Esophagus squamous epithelium (tissue), 5 donors: ENCODE results near the gene RABGEF1. TPM values are rescaled to one million over a fixed set of nuclear protein-coding genes. Genes with fewer than 3 reads are reported as not detected.
"Not testable (repeated sequence)": the region's sequence is repeated elsewhere in the genome, so short reads cannot be mapped to it uniquely, and the experiment has no call there.

Experiments
- DNase-seq: peaks from one replicate; lab custom pipeline; 2025; lab: John Stamatoyannopoulos, UW
- H3K27ac ChIP-seq, 4 donors: fragments of 200-600 bp; sonication (generic); one replicate each; pipeline ENCODE4 v1.5.1; 2016 to 2019; ENCODE audit warnings: mild to moderate bottlenecking in 1 of 4
- H3K27me3 ChIP-seq, 4 donors: fragments of 200-600 bp; sonication (generic); 1 replicate in 3 of 4; 2 replicates in 1 of 4; pipeline versions ENCODE4 v1.5.1 to v1.6.0; 2017 to 2021; ENCODE audit warnings: antibody characterized with exemption in 1 of 4
- H3K36me3 ChIP-seq, 3 donors: fragments of 200-600 bp; sonication (generic); one replicate each; pipeline ENCODE4 v1.5.1; 2016 to 2019
- H3K4me1 ChIP-seq, 3 donors: fragments of 200-600 bp; sonication (generic); one replicate each; pipeline ENCODE4 v1.5.1; 2017 to 2019
- H3K4me3 ChIP-seq, 4 donors: fragments of 200-600 bp; sonication (generic); 1 replicate in 3 of 4; 2 replicates in 1 of 4; pipeline ENCODE4 v1.5.1; 2016 to 2019; ENCODE audit warnings: mild to moderate bottlenecking in 2 of 4, moderate library complexity in 1 of 4
- H3K9me3 ChIP-seq, 3 donors: fragments of 200-600 bp; sonication (generic); one replicate each; pipeline ENCODE4 v1.5.1; 2016 to 2019
- POLR2A ChIP-seq, 4 donors: fragments of 450-650 bp; IDR thresholded peaks; one replicate each; pipeline ENCODE4 v1.6.1; 2017; ENCODE audit warnings: antibody characterized with exemption in 4 of 4, mild to moderate bottlenecking in 4 of 4, moderate library complexity in 3 of 4
- WGBS, 2 donors: methylation state at CpG; one replicate each; pipeline ENCODE4 v1.1.5; 2018; 5-methylcytosine and 5-hydroxymethylcytosine counted together
- intact Hi-C: fragments of 100-400 bp; cut with DNase I; formaldehyde crosslinking; loops from one replicate; pipeline ENCODE4 v1.15.0; 2022
- total RNA-seq, 4 donors: library from RNA; depleted of rRNA; stranded (reverse); fragments of >200 nt; gene quantifications; one replicate each; pipeline ENCODE4 v1.1.0, GENCODE V29; 2016
- TF ChIP-seq, protein P1 (sequence below), 6 experiments: fragments of 450-650 bp in 4 of 6; fragments of 200-600 bp in 2 of 6; sonication (generic) in 2 of 6; IDR thresholded peaks; one replicate each; pipeline ENCODE4 v1.5.1; 2016 to 2019; ENCODE audit warnings: antibody characterized with exemption in 6 of 6, mild to moderate bottlenecking in 4 of 6, moderate library complexity in 4 of 6
- donor health status: DM: yes; HTN: yes; CAD: no.

The RABGEF1 gene
- total RNA-seq, 4 donors from 2014 or later, result 27.8 to 48.9 (median 33.5) TPM

DNA sequence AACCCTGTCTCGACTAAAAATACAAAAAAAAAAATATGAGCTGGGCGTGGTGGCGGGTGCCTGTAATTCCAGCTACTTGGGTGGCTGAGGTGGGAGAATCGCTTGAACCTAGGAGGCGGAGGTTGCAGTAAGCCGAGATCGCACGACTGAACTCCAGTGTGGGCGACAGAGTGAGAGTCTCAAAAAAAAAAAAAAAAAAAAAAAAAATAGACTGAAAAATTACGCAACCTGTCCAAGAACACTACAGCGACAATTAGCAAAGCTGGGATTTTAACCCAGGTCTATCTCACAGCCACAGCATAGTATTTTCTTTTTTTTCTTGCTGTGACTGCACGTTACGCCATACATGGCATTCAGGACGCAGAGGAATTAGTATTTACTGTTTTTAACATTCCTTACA lies 1.1 kb upstream of the RABGEF1 start:
- no peak for DNase-seq
- Histone ChIP-seq H3K4me3 (peak overlapping the region; percentile 86 to 99 (median 93)), H3K36me3 (peaks cover 0 to 23% (median 0%) of the 10 kb centered on the region in 3 donors), H3K9me3 (peaks cover 0 to 8% (median 0%) of the 10 kb centered on the region in 3 donors), H3K27ac (peak overlapping the region; percentile 98 to 100 (median 100)), H3K27me3 (no peaks in the 10 kb centered on the region), H3K4me1 (peaks cover 11 to 57% (median 13%) of the 10 kb centered on the region in 3 donors)
- TF ChIP-seq, protein P1, sequence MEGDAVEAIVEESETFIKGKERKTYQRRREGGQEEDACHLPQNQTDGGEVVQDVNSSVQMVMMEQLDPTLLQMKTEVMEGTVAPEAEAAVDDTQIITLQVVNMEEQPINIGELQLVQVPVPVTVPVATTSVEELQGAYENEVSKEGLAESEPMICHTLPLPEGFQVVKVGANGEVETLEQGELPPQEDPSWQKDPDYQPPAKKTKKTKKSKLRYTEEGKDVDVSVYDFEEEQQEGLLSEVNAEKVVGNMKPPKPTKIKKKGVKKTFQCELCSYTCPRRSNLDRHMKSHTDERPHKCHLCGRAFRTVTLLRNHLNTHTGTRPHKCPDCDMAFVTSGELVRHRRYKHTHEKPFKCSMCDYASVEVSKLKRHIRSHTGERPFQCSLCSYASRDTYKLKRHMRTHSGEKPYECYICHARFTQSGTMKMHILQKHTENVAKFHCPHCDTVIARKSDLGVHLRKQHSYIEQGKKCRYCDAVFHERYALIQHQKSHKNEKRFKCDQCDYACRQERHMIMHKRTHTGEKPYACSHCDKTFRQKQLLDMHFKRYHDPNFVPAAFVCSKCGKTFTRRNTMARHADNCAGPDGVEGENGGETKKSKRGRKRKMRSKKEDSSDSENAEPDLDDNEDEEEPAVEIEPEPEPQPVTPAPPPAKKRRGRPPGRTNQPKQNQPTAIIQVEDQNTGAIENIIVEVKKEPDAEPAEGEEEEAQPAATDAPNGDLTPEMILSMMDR (IDR thresholded peaks at IDR 0.05), result no peak
- TF ChIP-seq POLR2A (IDR thresholded peaks at IDR 0.05), result no peak
- 68 to 76% methylated on average over 13 to 14 of the region's 14 CpGs for WGBS, 2 donors
- intact Hi-C loops, result loop anchor here (10.0 kb wide), 1 partner anchor 55 kb away; no protein-coding TSS in a partner anchor

DNA sequence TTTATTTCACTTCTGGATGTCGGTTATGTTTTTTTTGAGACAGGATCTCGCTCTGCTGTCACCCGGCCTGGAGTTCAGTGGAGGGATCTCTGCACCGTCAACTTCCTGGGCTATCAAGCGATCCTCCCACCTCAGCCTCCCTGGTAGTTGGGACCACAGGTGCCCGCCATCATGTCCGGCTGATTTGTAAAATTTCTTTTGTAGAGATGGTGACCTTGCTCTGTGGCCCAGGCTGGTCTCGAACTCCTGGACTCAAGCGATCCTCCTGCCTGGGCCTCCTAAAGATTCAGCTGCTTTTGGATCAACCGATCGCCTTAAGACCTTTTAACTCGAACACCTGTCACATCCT lies 606 bp upstream of the RABGEF1 start:
- WGBS, 2 donors, result 12 to 14% methylated on average over 7 to 12 of the region's 12 CpGs
- Histone ChIP-seq H3K4me1 (peaks cover 11 to 57% (median 13%) of the 10 kb centered on the region in 3 donors), H3K27ac (peak overlapping the region; percentile 98 to 100 (median 100)), H3K27me3 (no peaks in the 10 kb centered on the region), H3K4me3 (peak overlapping the region; percentile 86 to 99 (median 93)), H3K36me3 (peaks cover 0 to 27% (median 0%) of the 10 kb centered on the region in 3 donors), H3K9me3 (peaks cover 0 to 8% (median 0%) of the 10 kb centered on the region in 3 donors)
- TF ChIP-seq POLR2A (IDR thresholded peaks at IDR 0.05), result no peak
- TF ChIP-seq, protein P1 (IDR thresholded peaks at IDR 0.05), result no peak
- no peak for DNase-seq
- intact Hi-C loops, result loop anchor here (10.0 kb wide), 1 partner anchor 55 kb away; no protein-coding TSS in a partner anchor

DNA sequence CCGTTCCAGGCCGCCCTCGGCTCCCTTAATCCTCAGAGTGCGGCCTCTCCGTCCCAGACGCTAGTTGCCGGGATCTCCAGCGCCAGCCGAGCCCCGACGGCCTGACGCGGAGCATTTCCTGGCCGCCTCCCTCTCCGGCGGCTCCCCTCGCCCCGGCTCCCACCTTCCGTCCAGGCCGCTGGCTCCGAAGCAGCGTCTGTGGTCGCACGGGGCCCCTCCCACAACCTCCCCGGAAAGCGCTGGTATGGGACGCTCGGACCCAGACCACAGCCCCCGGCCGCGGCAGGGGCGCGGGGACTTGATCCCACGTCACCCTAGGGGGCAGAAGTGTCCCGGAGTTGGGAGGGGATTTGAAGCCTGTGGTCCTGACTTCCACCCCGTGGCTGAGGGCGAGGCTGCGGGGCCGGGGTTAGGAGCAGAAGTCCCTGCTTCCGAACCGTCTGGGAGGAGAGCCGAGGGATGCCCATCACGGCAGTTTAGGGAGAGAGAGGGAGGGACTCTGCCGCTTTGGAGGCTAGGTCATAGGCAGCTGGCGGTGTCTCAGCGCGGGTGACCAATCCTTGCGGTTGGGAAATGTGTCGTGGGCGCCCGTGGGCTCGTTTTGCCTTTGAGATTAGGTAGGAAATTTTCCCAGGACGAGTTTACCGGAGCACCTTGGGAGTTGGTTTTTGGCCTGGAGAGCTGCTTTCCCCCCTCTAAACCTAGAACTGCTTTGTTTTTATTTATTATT lies 612 bp downstream of the RABGEF1 start:
- TF ChIP-seq POLR2A (IDR thresholded peaks at IDR 0.05), result peak in 2 of 4 donors; percentile 9 to 42
- TF ChIP-seq, protein P1 (IDR thresholded peaks at IDR 0.05), result peak in 1 of 6 experiments; percentile 4
- intact Hi-C loops, DNase-seq, H3K9me3 ChIP-seq, H3K27me3 ChIP-seq: not testable (repeated sequence)
- Histone ChIP-seq H3K4me3 (peak overlapping the region; percentile 86 to 99 (median 93)), H3K27ac (peak overlapping the region; percentile 98 to 100 (median 100)), H3K4me1 (peaks cover 11 to 63% (median 13%) of the 10 kb centered on the region in 3 donors), H3K36me3 (peaks cover 0 to 27% (median 0%) of the 10 kb centered on the region in 3 donors)
- WGBS, 2 donors, result 0 to 2% methylated on average over 2 to 5 of the region's 54 CpGs

DNA sequence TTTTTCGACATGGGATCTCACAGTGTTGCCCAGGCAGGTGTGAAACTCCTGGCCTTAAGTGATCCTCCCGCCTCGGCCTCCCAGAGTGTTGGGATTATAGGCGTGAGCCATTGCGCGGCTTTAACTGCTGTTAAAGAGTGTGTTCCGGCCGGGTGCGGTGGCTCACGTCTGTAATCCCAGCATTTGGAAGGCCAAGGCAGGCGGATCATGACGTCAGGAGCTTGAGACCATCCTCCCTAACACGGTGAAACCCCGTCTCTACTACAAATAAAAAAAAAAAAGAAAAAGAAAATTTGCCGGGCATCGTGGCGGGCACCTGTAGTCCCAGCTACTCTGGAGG lies 1.1 kb downstream of the RABGEF1 start:
- Histone ChIP-seq H3K27me3 (no peaks in the 10 kb centered on the region), H3K4me3 (peak overlapping the region; percentile 86 to 99 (median 93)), H3K27ac (peak overlapping the region; percentile 98 to 100 (median 100)), H3K4me1 (peaks cover 11 to 61% (median 13%) of the 10 kb centered on the region in 3 donors), H3K9me3 (no peaks in the 10 kb centered on the region), H3K36me3 (peaks cover 0 to 25% (median 0%) of the 10 kb centered on the region in 3 donors)
- 55% methylated on average over 4 to 17 of the region's 17 CpGs for WGBS, 2 donors
- TF ChIP-seq, protein P1 (IDR thresholded peaks at IDR 0.05), result no peak
- TF ChIP-seq POLR2A (IDR thresholded peaks at IDR 0.05), result no peak
- DNase-seq, result no peak
- intact Hi-C loops, result no loop called here

DNA sequence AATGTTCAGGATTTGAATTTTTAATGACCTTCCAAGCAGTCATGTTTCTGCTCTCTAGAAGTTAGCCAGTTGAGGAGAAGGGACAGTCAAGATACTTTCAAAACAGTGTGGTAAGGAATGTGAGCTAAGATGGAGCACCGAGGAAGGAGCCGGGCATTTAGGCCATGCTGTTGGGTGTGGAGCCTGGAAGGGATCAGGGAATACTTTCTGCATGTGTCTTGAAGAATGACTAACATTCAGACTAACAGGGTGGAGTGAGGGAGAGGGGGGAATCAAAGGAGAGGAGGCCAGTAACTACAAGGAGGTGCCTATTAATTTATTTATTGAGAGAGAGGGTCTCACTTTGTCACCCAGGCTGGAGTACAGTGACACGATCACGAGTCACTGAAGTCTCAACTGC lies 1.8 kb downstream of the RABGEF1 start:
- H3K4me1 ChIP-seq, result peaks cover 11 to 62% (median 13%) of the 10 kb centered on the region in 3 donors
- H3K27me3 ChIP-seq, H3K9me3 ChIP-seq, DNase-seq, intact Hi-C loops: not testable (repeated sequence)
- H3K27ac ChIP-seq, result peak overlapping the region; percentile 44 to 100 (median 99)
- H3K4me3 ChIP-seq, result peak overlapping the region in 1 of 4 donors; percentile 86
- 34 to 68% methylated on average over 4 of the region's 4 CpGs for WGBS, 2 donors
- peaks cover 0 to 23% (median 0%) of the 10 kb centered on the region in 3 donors for H3K36me3 ChIP-seq
